CMK (cell line): ENCODE measurements around the gene NDUFA8.

ENCODE experiments used
- DNase-seq: peaks from one replicate; pipeline ENCODE4 v3.0.0-alpha.2; 2010; ENCODE audit warnings: low read depth

The NDUFA8 gene

GRCh38 chr9:122135529-122135859 lies 24.1 kb downstream of the NDUFA8 start:
- DNase-seq: no peak

- DNase-seq: no peak
Observed at GRCh38 chr9:122134822-122135528, 24.6 kb downstream of the NDUFA8 start.

GRCh38 chr9:122133984-122134535 lies 25.5 kb downstream of the NDUFA8 start:
- no peak for DNase-seq

GRCh38 chr9:122133263-122133983 lies 26.2 kb downstream of the NDUFA8 start:
- no peak for DNase-seq

- DNase-seq: no peak
Observed at GRCh38 chr9:122132539-122132938, 27.0 kb downstream of the NDUFA8 start.

GRCh38 chr9:122131401-122132001 lies 28.1 kb downstream of the NDUFA8 start:
- DNase-seq: no peak

- DNase-seq: no peak
Observed at GRCh38 chr9:122130837-122131236, 28.7 kb downstream of the NDUFA8 start.

- DNase-seq: no peak
Observed at GRCh38 chr9:122129969-122130368, 29.6 kb downstream of the NDUFA8 start.

- DNase-seq: no peak
Observed at GRCh38 chr9:122128969-122129343, 30.6 kb downstream of the NDUFA8 start.

GRCh38 chr9:122128007-122128968 lies 31.3 kb downstream of the NDUFA8 start:
- no peak for DNase-seq

- no peak for DNase-seq
Observed at GRCh38 chr9:122127396-122127798, 32.2 kb downstream of the NDUFA8 start.

- no peak for DNase-seq
Observed at GRCh38 chr9:122126331-122127261, 33.0 kb downstream of the NDUFA8 start.

GRCh38 chr9:122125509-122126330 lies 33.9 kb downstream of the NDUFA8 start:
- DNase-seq: no peak

GRCh38 chr9:122125158-122125508 lies 34.4 kb downstream of the NDUFA8 start:
- peak; percentile 49 for DNase-seq

GRCh38 chr9:122124528-122124927 lies 35.1 kb downstream of the NDUFA8 start:
- DNase-seq: no peak

- no peak for DNase-seq
Observed at GRCh38 chr9:122124048-122124447, 35.5 kb downstream of the NDUFA8 start.

GRCh38 chr9:122122903-122123632 lies 36.5 kb downstream of the NDUFA8 start:
- peak; percentile 61 for DNase-seq

- DNase-seq: no peak
Observed at GRCh38 chr9:122122468-122122867, 37.1 kb downstream of the NDUFA8 start.

GRCh38 chr9:122121931-122122330 lies 37.6 kb downstream of the NDUFA8 start:
- DNase-seq: no peak
